K562 (cell line): ENCODE measurements around the gene CCDC148. TPM values are rescaled to one million over a fixed set of nuclear protein-coding genes. Genes with fewer than 3 reads are reported as not detected.

Source experiments
- ATAC-seq: fragments of 200-7000 bp; cut with Tn5 transposase; 3 replicates; pipeline ENCODE4 v1.9.1; 2020; ENCODE audit warnings: moderate library complexity
- BruUV-seq: library from RNA; stranded (reverse); fragments of 400-500 nt; replicated peaks from 2 replicates; lab custom pipeline; 2021; lab: Mats Ljungman, UMichigan
- CTCF ChIA-PET: fragments of 300-600 bp; formaldehyde crosslinking; extraction: SDS; loops from one replicate; lab custom pipeline; 2021; ENCODE audit warnings: low intra/inter-chr PET ratio; lab: Yijun Ruan, JAX
- POLR2A ChIA-PET: fragments of 300-600, 350-650 bp; sonication (Branson Sonifier 250); formaldehyde crosslinking; extraction: SDS; loops from one replicate; lab custom pipeline; 2021; ENCODE audit warnings: antibody characterized with exemption, inconsistent platforms; lab: Yijun Ruan, JAX
- DNase-seq, 4 experiments: peaks; one replicate each; pipeline versions ENCODE4 v3.0.0 to v3.0.0-alpha.2; 2011 to 2018; ENCODE audit warnings: low spot score in 3 of 4, mixed read lengths in 3 of 4; ENCODE audit errors: extremely low read depth in 1 of 4
- FAIRE-seq: peaks from 2 replicates; lab custom pipeline; 2011; peaks lifted over from hg19 to GRCh38; lab: Jason Lieb, UNC
- H2AFZ ChIP-seq: 2 replicates; pipeline ENCODE4 v1.6.0; 2011; ENCODE audit warnings: low read depth, low read length, control low read depth, inconsistent platforms
- H3K27ac ChIP-seq: fragments of 200-600 bp; 3 replicates; pipeline ENCODE4 v1.8.0; 2011; ENCODE audit warnings: low read depth, mild to moderate bottlenecking, control low read depth, inconsistent platforms, low read length, moderate library complexity, mixed read lengths; ENCODE audit errors: extremely low read depth
- H3K27me3 ChIP-seq, 2 experiments: fragments of 300-600 bp in 1 of 2; 2 replicates in 1 of 2; 3 replicates in 1 of 2; pipeline versions ENCODE4 v1.6.0 to v1.8.0; 2011; ENCODE audit warnings: inconsistent platforms in 2 of 2, low read length in 2 of 2, mild to moderate bottlenecking in 1 of 2, mixed read lengths in 1 of 2, moderate library complexity in 1 of 2; ENCODE audit not compliant: control insufficient read depth in 2 of 2, insufficient read depth in 2 of 2
- H3K36me3 ChIP-seq: fragments of 300-600 bp; 3 replicates; pipeline ENCODE4 v1.8.0; 2011; ENCODE audit warnings: mild to moderate bottlenecking, low read length, inconsistent platforms; ENCODE audit not compliant: control insufficient read depth, insufficient read depth
- H3K4me1 ChIP-seq, 2 experiments: fragments of 200-600 bp in 1 of 2; replicated peaks in 1 of 2; 2 replicates in 1 of 2; 3 replicates in 1 of 2; pipeline versions ENCODE4 v1.5.1 to v1.8.0; 2011; ENCODE audit warnings: inconsistent platforms in 2 of 2, low read length in 2 of 2, mild to moderate bottlenecking in 1 of 2, mixed read lengths in 1 of 2, moderate library complexity in 1 of 2; ENCODE audit not compliant: control insufficient read depth in 2 of 2, insufficient read depth in 2 of 2
- H3K4me2 ChIP-seq: 2 replicates; pipeline ENCODE4 v1.6.1; 2011; ENCODE audit warnings: low read length, control low read depth, inconsistent platforms, mixed read lengths; ENCODE audit not compliant: insufficient read depth
- H3K4me3 ChIP-seq: fragments of 200-600 bp; sonication (generic), shearing (Covaris generic); 2 replicates; pipeline ENCODE4 v1.5.1; 2016; ENCODE audit warnings: control low read depth, inconsistent platforms
- H3K79me2 ChIP-seq: fragments of 200-600 bp; 3 replicates; pipeline ENCODE4 v1.8.0; 2011; ENCODE audit warnings: low read length, inconsistent platforms; ENCODE audit not compliant: control insufficient read depth, insufficient read depth
- H3K9ac ChIP-seq, 2 experiments: 2 replicates each; pipeline versions ENCODE4 v1.6.0 to v1.6.1; 2011; ENCODE audit warnings: low read depth in 2 of 2, low read length in 2 of 2, control low read depth in 1 of 2, inconsistent platforms in 1 of 2, mild to moderate bottlenecking in 1 of 2, mixed read lengths in 1 of 2; ENCODE audit not compliant: insufficient read depth in 1 of 2
- H3K9me1 ChIP-seq: one replicate; pipeline ENCODE4 v1.6.0; 2011; ENCODE audit warnings: inconsistent platforms, mild to moderate bottlenecking, low read length, moderate library complexity; ENCODE audit not compliant: control insufficient read depth, insufficient read depth
- H3K9me3 ChIP-seq: replicated peaks from 2 replicates; pipeline ENCODE4 v1.5.1; 2011; ENCODE audit warnings: low read depth, low read length, inconsistent platforms; ENCODE audit not compliant: control insufficient read depth, insufficient read depth
- H4K20me1 ChIP-seq: replicated peaks from 2 replicates; pipeline ENCODE4 v1.6.1; 2011; ENCODE audit warnings: low read length, inconsistent platforms, mixed read lengths; ENCODE audit not compliant: control insufficient read depth, insufficient read depth
- CEBPB ChIP-seq: fragments of 450-650 bp; IDR thresholded peaks from 2 replicates; pipeline ENCODE4 v1.6.1; 2016; ENCODE audit warnings: missing genetic modification characterization, missing compliant biosample characterization
- CEBPG ChIP-seq, 3 experiments: fragments of 200-800 bp in 1 of 3; sonication (Bioruptor generic) in 1 of 3; sonication (generic) in 1 of 3; formaldehyde crosslinking in 1 of 3; IDR thresholded peaks in 2 of 3; conservative IDR thresholded peaks in 1 of 3; 2 replicates each; pipeline versions ENCODE4 v1.6.1 to v1.8.0; 2016 to 2022; ENCODE audit warnings: missing compliant biosample characterization in 2 of 3, missing genetic modification characterization in 2 of 3, mild to moderate bottlenecking in 1 of 3, missing genetic modification reagents in 1 of 3
- DACH1 ChIP-seq: fragments of 450-650 bp; IDR thresholded peaks from 2 replicates; pipeline ENCODE4 v1.6.1; 2018; ENCODE audit not compliant: partially characterized antibody
- MEIS2 ChIP-seq: fragments of 450-650 bp; IDR thresholded peaks from 2 replicates; pipeline ENCODE4 v1.6.1; 2014; ENCODE audit warnings: mild to moderate bottlenecking; ENCODE audit not compliant: partially characterized antibody
- PCBP1 ChIP-seq: fragments of 200-400 bp; formaldehyde crosslinking; IDR thresholded peaks from 2 replicates; pipeline ENCODE4 v1.6.1; 2018; ENCODE audit warnings: mild to moderate bottlenecking, low read depth, low read length; ENCODE audit not compliant: poor library complexity, severe bottlenecking
- PCBP2 ChIP-seq: fragments of 200-400 bp; formaldehyde crosslinking; IDR thresholded peaks from 2 replicates; pipeline ENCODE4 v1.6.1; 2018; ENCODE audit warnings: low read length, low read depth, mild to moderate bottlenecking, moderate library complexity; ENCODE audit not compliant: poor library complexity, severe bottlenecking
- PKNOX1 ChIP-seq: fragments of 450-650 bp; IDR thresholded peaks from 2 replicates; pipeline ENCODE4 v1.6.1; 2016
- PTRF ChIP-seq: fragments of 450-650 bp; IDR thresholded peaks from 2 replicates; pipeline ENCODE4 v1.6.1; 2016; ENCODE audit warnings: mild to moderate bottlenecking, missing genetic modification characterization, missing compliant biosample characterization
- SMARCC2 ChIP-seq: fragments of 450-650 bp; IDR thresholded peaks from 2 replicates; pipeline ENCODE4 v1.6.1; 2017; ENCODE audit warnings: antibody characterized with exemption, moderate library complexity, mild to moderate bottlenecking, low read depth
- STAT5B ChIP-seq: fragments of 250-450 bp; sonication (Bioruptor Pico); IDR thresholded peaks from 2 replicates; pipeline ENCODE4 v1.8.0; 2021; ENCODE audit warnings: mild to moderate bottlenecking, inconsistent platforms
- THRB ChIP-seq: fragments of 450-650 bp; formaldehyde crosslinking; conservative IDR thresholded peaks from 2 replicates; pipeline ENCODE4 v1.4.0; 2022; ENCODE audit warnings: mild to moderate bottlenecking, missing genetic modification characterization
- ZNF140 ChIP-seq: fragments of 250-450 bp; sonication (Bioruptor Pico); IDR thresholded peaks from 2 replicates; pipeline ENCODE4 v1.8.0; 2021; ENCODE audit warnings: moderate library complexity, mild to moderate bottlenecking, inconsistent platforms
- ZNF780A ChIP-seq: fragments of 250-450 bp; sonication (Bioruptor Pico); IDR thresholded peaks from 2 replicates; pipeline ENCODE4 v1.5.0; 2021; ENCODE audit warnings: mild to moderate bottlenecking
- ZSCAN32 ChIP-seq: fragments of 450-650 bp; formaldehyde crosslinking; IDR thresholded peaks from 2 replicates; pipeline ENCODE4 v1.4.0; 2020; ENCODE audit warnings: mild to moderate bottlenecking, moderate library complexity
- WGBS: fragments of 100-300 bp; shearing (Covaris generic); methylation state at CpG from one replicate; pipeline ENCODE4 v1.1.6; 2016; ENCODE audit warnings: low coverage, mixed read lengths; ENCODE audit not compliant: insufficient coverage; ENCODE audit errors: missing lambda C conversion rate; 5-methylcytosine and 5-hydroxymethylcytosine counted together
- in situ Hi-C: fragments of 300-500 bp; cut with MboI; formaldehyde crosslinking; loops from 4 replicates; pipeline ENCODE4 v1.15.0; 2018; ENCODE audit warnings: inconsistent platforms, mixed read lengths
- intact Hi-C: fragments of 100-400 bp; cut with micrococcal nuclease; formaldehyde crosslinking; loops from 2 replicates; pipeline ENCODE4 v1.14.2; 2022
- polyA plus RNA-seq, 8 experiments: library from polyadenylated mRNA; depleted of rRNA in 4 of 8; stranded (reverse) in 5 of 8; unstranded in 3 of 8; fragments of >200 nt; fragmentation: Nextera tagmentation in 2 of 8; fragmentation: Illumina TruSeq in 1 of 8; extraction: Ambion mirVana in 2 of 8; extraction: Trizol in 1 of 8; gene quantifications; 2 replicates each; pipeline versions ENCODE4 v1.2.1 to v1.2.3, GENCODE V29; 2011 to 2014; ENCODE audit warnings: inconsistent platforms in 1 of 8, missing spikeins in 1 of 8
- total RNA-seq, 7 experiments: library from RNA; depleted of rRNA in 6 of 7; stranded (reverse); fragments of >200 nt in 6 of 7; fragmentation: Illumina TruSeq in 2 of 7; extraction: Trizol in 2 of 7; gene quantifications; 2 replicates each; pipeline versions ENCODE4 v1.2.1 to v1.2.3, GENCODE V29; 2011 to 2021; ENCODE audit warnings: low replicate concordance in 1 of 7

CCDC148 gene
- total and polyA plus RNA-seq, 9 of the 15 experiments (the other 6 are each of a cell fraction or from before 2014, with no cell fraction given), result 0.10 to 1.4 (median 0.65) TPM

- Histone ChIP-seq H3K9me1 (no peaks in the 10 kb centered on the region), H3K4me2 (no peak overlapping the region), H4K20me1 (no peaks in the 10 kb centered on the region), H3K4me1 (peaks cover 4 to 11% of the 10 kb centered on the region in 2 experiments; a peak in 4 of 5 replicates), H3K36me3 (no peaks in the 10 kb centered on the region), H3K27ac (no peak overlapping the region), H3K27me3 (no peaks in the 10 kb centered on the region), H2AFZ (no peak overlapping the region), H3K79me2 (no peaks in the 10 kb centered on the region)
- intact Hi-C loops, result loop anchor here (5.0 kb wide), 1 partner anchor 142 kb away; the partner anchor contains the start of genes CCDC148 and PKP4
- no peak for ATAC-seq
- CTCF ChIA-PET, result no interaction called here
- FAIRE-seq, result no peak
- WGBS, result 10% methylated on average over 1 of the region's 1 CpG
- POLR2A ChIA-PET, result no interaction called here
- no peak for DNase-seq
- TF ChIP-seq MEIS2 (peak; percentile 26), PTRF (tag) (no peak), DACH1 (no peak), PKNOX1 (0 out of 2 replicates have a peak, but pooled peaks have one; percentile 12), ZNF140 (no peak)
- TF ChIP-seq, all 486 proteins: peak for 2
- in situ Hi-C loops, result no loop called here
- Histone ChIP-seq H3K4me3 (no peak overlapping the region), H3K9me3 (no peaks in the 10 kb centered on the region), H3K9ac (no peak overlapping the region)
- BruUV-seq, result no TSS peak
Measured at GRCh38 chr2:158315000-158315399, 141.6 kb downstream of the CCDC148 start.

- no TSS peak for BruUV-seq
- TF ChIP-seq PCBP2, result no peak
- TF ChIP-seq ZNF780A (CRISPR knock-in tag), result no peak
- no peak for TF ChIP-seq PCBP1
- no peak for TF ChIP-seq STAT5B (CRISPR knock-in tag)
- no peak for TF ChIP-seq ZSCAN32 (CRISPR knock-in tag)
- TF ChIP-seq SMARCC2, result no peak
- no peak for TF ChIP-seq CEBPG (CRISPR knock-in tag; IDR thresholded peaks at IDR 0.05)
- peak; percentile 68 to 81 for TF ChIP-seq CEBPG (tag; conservative IDR thresholded peaks at IDR 0.05 in 1 of 2, IDR thresholded peaks at IDR 0.05 in 1 of 2)
- TF ChIP-seq THRB (CRISPR knock-in tag), result no peak
- TF ChIP-seq CEBPB (tag), result peak; percentile 80
- peaks cover 4 to 11% of the 10 kb centered on the region in 2 experiments; a peak in 4 of 5 replicates for H3K4me1 ChIP-seq
- in situ Hi-C loops, result no loop called here
- H4K20me1 ChIP-seq, result no peaks in the 10 kb centered on the region
- 0 out of 2 replicates have a peak overlapping the region, but pooled peaks have one; percentile 83 for H2AFZ ChIP-seq
- H3K9me1 ChIP-seq, result no peaks in the 10 kb centered on the region
- intact Hi-C loops, result no loop called here
- H3K27ac ChIP-seq, result no peak overlapping the region
- no peaks in the 10 kb centered on the region for H3K27me3 ChIP-seq
- CTCF ChIA-PET, result no interaction called here
- H3K4me3 ChIP-seq, result no peak overlapping the region
- H3K79me2 ChIP-seq, result no peaks in the 10 kb centered on the region
- no peaks in the 10 kb centered on the region for H3K36me3 ChIP-seq
- DNase-seq (no peak), FAIRE-seq (no peak), ATAC-seq (no peak)
- no peak overlapping the region for H3K4me2 ChIP-seq
- POLR2A ChIA-PET, result no interaction called here
- no peak overlapping the region for H3K9ac ChIP-seq
- H3K9me3 ChIP-seq, result no peaks in the 10 kb centered on the region
- 18% methylated on average over 2 of the region's 2 CpGs for WGBS
Measured at GRCh38 chr2:158313734-158314133, 142.8 kb downstream of the CCDC148 start.
